ENCODE measurements around the gene PI16. TPM values are rescaled to one million over a fixed set of nuclear protein-coding genes. Genes with fewer than 3 reads are reported as not detected.

Gene PI16
- total and polyA plus RNA-seq, 2 experiments from 2014 or later: 0.50 TPM; not detected in 1

- no peaks in the 10 kb centered on the region for H3K9me3 Mint-ChIP-seq
- H3K27me3 ChIP-seq (ENCODE audit: insufficient read depth): no peaks in the 10 kb centered on the region
- TF ChIP-seq ETS1 (IDR thresholded peaks at IDR 0.05) (no peak), CTCF (conservative IDR thresholded peaks at IDR 0.05; ENCODE audit: low read depth in 2 of 2) (no peak), EZH2 (IDR thresholded peaks at IDR 0.05; ENCODE audit: low read depth, unreplicated experiment) (no peak), NANOG (IDR thresholded peaks at IDR 0.05; ENCODE audit: borderline replicate concordance) (no peak), EZH2phosphoT487 (IDR thresholded peaks at IDR 0.05; ENCODE audit: unreplicated experiment) (no peak), STAT1 (IDR thresholded peaks at IDR 0.05; ENCODE audit: unreplicated experiment) (no peak), JUNB (IDR thresholded peaks at IDR 0.05; ENCODE audit: unreplicated experiment) (no peak), POLR2AphosphoS5 (IDR thresholded peaks at IDR 0.05; ENCODE audit: low read depth) (no peak), ZNF462 (CRISPR knock-in tag; IDR thresholded peaks at IDR 0.05) (no peak)
These were observed 57.3 kb downstream of the PI16 start for GRCh38 chr6:37011656-37012378.

More at GRCh38 chr6:37011656-37012378, 57.3 kb downstream of the PI16 start:
- Histone ChIP-seq H3K9me2 (ENCODE audit: insufficient read depth) (no peaks in the 10 kb centered on the region), H3K4me3 (no peak overlapping the region), H3K36me3 (ENCODE audit: insufficient read depth) (no peaks in the 10 kb centered on the region), H3K4me1 (ENCODE audit: insufficient read depth) (no peaks in the 10 kb centered on the region), H3K4me2 (no peak overlapping the region), H2AFZ (no peak overlapping the region), H3F3A (replicated peaks; ENCODE audit: low read depth) (no peaks in the 10 kb centered on the region), H3K79me2 (replicated peaks; ENCODE audit: insufficient read depth) (no peaks in the 10 kb centered on the region), H3K27ac (ENCODE audit: low read depth) (no peak overlapping the region), H4K20me1 (replicated peaks; ENCODE audit: insufficient read depth) (no peaks in the 10 kb centered on the region)
- H3K27ac Mint-ChIP-seq: no peak overlapping the region
- peaks cover 3% of the 10 kb centered on the region for H3K4me1 Mint-ChIP-seq
- ATAC-seq (no peak), DNase-seq (ENCODE audit: low spot score) (no peak)
- H3K27me3 Mint-ChIP-seq (ENCODE audit: insufficient read depth, low read depth, poor library complexity): peaks cover 14% of the 10 kb centered on the region
- no peaks in the 10 kb centered on the region for H3K36me3 Mint-ChIP-seq (ENCODE audit: low read depth)
- H3K4me3 Mint-ChIP-seq: no peak overlapping the region

Data from GM23338 (cell line).